Neural progenitor cell (in vitro differentiated cells): ENCODE results near the gene TRIOBP. TPM values are rescaled to one million over a fixed set of nuclear protein-coding genes. Genes with fewer than 3 reads are reported as not detected.

ENCODE experiments used
- DNase-seq: peaks from one replicate; pipeline ENCODE4 v3.0.0-alpha.2; 2016; ENCODE audit warnings: low spot score
- H2AFZ ChIP-seq: fragments of 200-600 bp; sonication (generic); replicated peaks from 2 replicates; pipeline ENCODE4 v1.6.1; 2016; ENCODE audit warnings: antibody characterized with exemption
- H3F3A ChIP-seq: fragments of 200-600 bp; sonication (generic); 2 replicates; pipeline ENCODE4 v1.6.1; 2016; ENCODE audit warnings: antibody characterized with exemption, low read depth
- H3K27ac ChIP-seq: fragments of 200-600 bp; sonication (generic); 2 replicates; pipeline ENCODE4 v1.5.1; 2016; ENCODE audit warnings: mild to moderate bottlenecking
- H3K27me3 ChIP-seq: fragments of 200-600 bp; sonication (generic); 2 replicates; pipeline ENCODE4 v1.6.1; 2016; ENCODE audit warnings: mild to moderate bottlenecking, moderate library complexity
- H3K36me3 ChIP-seq: fragments of 200-600 bp; sonication (generic); 2 replicates; pipeline ENCODE4 v1.5.1; 2016
- H3K4me1 ChIP-seq: fragments of 200-600 bp; sonication (generic); 2 replicates; pipeline ENCODE4 v1.6.1; 2016; ENCODE audit warnings: mixed run types
- H3K4me2 ChIP-seq: fragments of 200-600 bp; sonication (generic); 2 replicates; pipeline ENCODE4 v1.6.1; 2016
- H3K4me3 ChIP-seq: fragments of 200-600 bp; sonication (generic); 2 replicates; pipeline ENCODE4 v1.5.1; 2016
- H3K79me2 ChIP-seq: fragments of 200-600 bp; sonication (generic); 2 replicates; pipeline ENCODE4 v1.6.1; 2016; ENCODE audit warnings: low read depth
- H3K9ac ChIP-seq: fragments of 200-600 bp; sonication (generic); 2 replicates; pipeline ENCODE4 v1.6.1; 2016
- H3K9me3 ChIP-seq: fragments of 200-600 bp; sonication (generic); 2 replicates; pipeline ENCODE4 v1.5.1; 2016; ENCODE audit warnings: low read depth
- H4K20me1 ChIP-seq: fragments of 200-600 bp; sonication (generic); 2 replicates; pipeline ENCODE4 v1.6.1; 2016; ENCODE audit warnings: low read depth
- H3K27ac Mint-ChIP-seq: 3 replicates; pipeline ENCODE4 v1.8.0; 2021; ENCODE audit warnings: mixed read lengths
- H3K27me3 Mint-ChIP-seq: 2 replicates; pipeline ENCODE4 v1.8.0; 2022; ENCODE audit warnings: low read depth, mild to moderate bottlenecking, inconsistent platforms, moderate library complexity, mixed read lengths; ENCODE audit not compliant: insufficient read depth
- H3K36me3 Mint-ChIP-seq: 3 replicates; pipeline ENCODE4 v1.8.0; 2021; ENCODE audit warnings: mixed read lengths
- H3K4me1 Mint-ChIP-seq: 3 replicates; pipeline ENCODE4 v1.8.0; 2021; ENCODE audit warnings: mixed read lengths
- H3K4me3 Mint-ChIP-seq: 3 replicates; pipeline ENCODE4 v1.8.0; 2021; ENCODE audit warnings: mild to moderate bottlenecking, moderate library complexity, mixed read lengths
- H3K9me3 Mint-ChIP-seq: 3 replicates; pipeline ENCODE4 v1.8.0; 2020; ENCODE audit warnings: mixed read lengths
- EZH2 ChIP-seq: fragments of 200-600 bp; sonication (generic); IDR thresholded peaks from 2 replicates; pipeline ENCODE4 v1.6.1; 2017; ENCODE audit warnings: antibody characterized with exemption, mild to moderate bottlenecking, moderate library complexity
- EZH2phosphoT487 ChIP-seq: fragments of 200-600 bp; sonication (generic); IDR thresholded peaks from 2 replicates; pipeline ENCODE4 v1.6.1; 2017; ENCODE audit warnings: antibody characterized with exemption
- total RNA-seq: library from RNA; depleted of rRNA; stranded (reverse); fragments of >200 nt; gene quantifications from 2 replicates; pipeline ENCODE4 v1.2.3, GENCODE V29; 2015; ENCODE audit warnings: low replicate concordance
- TF ChIP-seq, protein P1 (sequence below): fragments of 200-600 bp; sonication (generic); IDR thresholded peaks from 2 replicates; pipeline ENCODE4 v1.5.1; 2017; ENCODE audit warnings: antibody characterized with exemption, mild to moderate bottlenecking

The TRIOBP gene, protein sequence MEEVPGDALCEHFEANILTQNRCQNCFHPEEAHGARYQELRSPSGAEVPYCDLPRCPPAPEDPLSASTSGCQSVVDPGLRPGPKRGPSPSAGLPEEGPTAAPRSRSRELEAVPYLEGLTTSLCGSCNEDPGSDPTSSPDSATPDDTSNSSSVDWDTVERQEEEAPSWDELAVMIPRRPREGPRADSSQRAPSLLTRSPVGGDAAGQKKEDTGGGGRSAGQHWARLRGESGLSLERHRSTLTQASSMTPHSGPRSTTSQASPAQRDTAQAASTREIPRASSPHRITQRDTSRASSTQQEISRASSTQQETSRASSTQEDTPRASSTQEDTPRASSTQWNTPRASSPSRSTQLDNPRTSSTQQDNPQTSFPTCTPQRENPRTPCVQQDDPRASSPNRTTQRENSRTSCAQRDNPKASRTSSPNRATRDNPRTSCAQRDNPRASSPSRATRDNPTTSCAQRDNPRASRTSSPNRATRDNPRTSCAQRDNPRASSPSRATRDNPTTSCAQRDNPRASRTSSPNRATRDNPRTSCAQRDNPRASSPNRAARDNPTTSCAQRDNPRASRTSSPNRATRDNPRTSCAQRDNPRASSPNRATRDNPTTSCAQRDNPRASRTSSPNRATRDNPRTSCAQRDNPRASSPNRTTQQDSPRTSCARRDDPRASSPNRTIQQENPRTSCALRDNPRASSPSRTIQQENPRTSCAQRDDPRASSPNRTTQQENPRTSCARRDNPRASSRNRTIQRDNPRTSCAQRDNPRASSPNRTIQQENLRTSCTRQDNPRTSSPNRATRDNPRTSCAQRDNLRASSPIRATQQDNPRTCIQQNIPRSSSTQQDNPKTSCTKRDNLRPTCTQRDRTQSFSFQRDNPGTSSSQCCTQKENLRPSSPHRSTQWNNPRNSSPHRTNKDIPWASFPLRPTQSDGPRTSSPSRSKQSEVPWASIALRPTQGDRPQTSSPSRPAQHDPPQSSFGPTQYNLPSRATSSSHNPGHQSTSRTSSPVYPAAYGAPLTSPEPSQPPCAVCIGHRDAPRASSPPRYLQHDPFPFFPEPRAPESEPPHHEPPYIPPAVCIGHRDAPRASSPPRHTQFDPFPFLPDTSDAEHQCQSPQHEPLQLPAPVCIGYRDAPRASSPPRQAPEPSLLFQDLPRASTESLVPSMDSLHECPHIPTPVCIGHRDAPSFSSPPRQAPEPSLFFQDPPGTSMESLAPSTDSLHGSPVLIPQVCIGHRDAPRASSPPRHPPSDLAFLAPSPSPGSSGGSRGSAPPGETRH (N-terminal part only)
- total RNA-seq = 25.2 and 51.0 TPM in 2 replicates

GRCh38 chr22:37696657-37697537 is at the start of gene TRIOBP:
TSS of gene TRIOBP (plus strand) at chr22:37697048. CDS start at chr22:37701366, 4,318 bp downstream.
- Histone ChIP-seq H3K4me2 (peak within 1 kb of the TSS; percentile 79), H4K20me1 (no peaks in the 10 kb centered on the region), H3K9me3 (no peaks in the 10 kb centered on the region), H3K27me3 (no peaks in the 10 kb centered on the region), H3F3A (peaks cover 21% of the 10 kb centered on the region), H3K27ac (no peak within 1 kb of the TSS), H3K4me3 (peak within 1 kb of the TSS; percentile 49), H3K36me3 (no peaks in the 10 kb centered on the region), H3K79me2 (no peaks in the 10 kb centered on the region), H2AFZ (peak within 1 kb of the TSS; percentile 17), H3K4me1 (peaks cover 4% of the 10 kb centered on the region), H3K9ac (no peak within 1 kb of the TSS)
- TF ChIP-seq EZH2 = no peak
- no peak for TF ChIP-seq EZH2phosphoT487
- TF ChIP-seq, protein P1, sequence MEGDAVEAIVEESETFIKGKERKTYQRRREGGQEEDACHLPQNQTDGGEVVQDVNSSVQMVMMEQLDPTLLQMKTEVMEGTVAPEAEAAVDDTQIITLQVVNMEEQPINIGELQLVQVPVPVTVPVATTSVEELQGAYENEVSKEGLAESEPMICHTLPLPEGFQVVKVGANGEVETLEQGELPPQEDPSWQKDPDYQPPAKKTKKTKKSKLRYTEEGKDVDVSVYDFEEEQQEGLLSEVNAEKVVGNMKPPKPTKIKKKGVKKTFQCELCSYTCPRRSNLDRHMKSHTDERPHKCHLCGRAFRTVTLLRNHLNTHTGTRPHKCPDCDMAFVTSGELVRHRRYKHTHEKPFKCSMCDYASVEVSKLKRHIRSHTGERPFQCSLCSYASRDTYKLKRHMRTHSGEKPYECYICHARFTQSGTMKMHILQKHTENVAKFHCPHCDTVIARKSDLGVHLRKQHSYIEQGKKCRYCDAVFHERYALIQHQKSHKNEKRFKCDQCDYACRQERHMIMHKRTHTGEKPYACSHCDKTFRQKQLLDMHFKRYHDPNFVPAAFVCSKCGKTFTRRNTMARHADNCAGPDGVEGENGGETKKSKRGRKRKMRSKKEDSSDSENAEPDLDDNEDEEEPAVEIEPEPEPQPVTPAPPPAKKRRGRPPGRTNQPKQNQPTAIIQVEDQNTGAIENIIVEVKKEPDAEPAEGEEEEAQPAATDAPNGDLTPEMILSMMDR = peak; percentile 58
- peak within 1 kb of the TSS; percentile 91 for H3K4me3 Mint-ChIP-seq
- H3K4me1 Mint-ChIP-seq = peaks cover 14% of the 10 kb centered on the region
- peak; percentile 98 for DNase-seq
- peak within 1 kb of the TSS; percentile 76 for H3K27ac Mint-ChIP-seq
- H3K27me3 Mint-ChIP-seq = peaks cover 5% of the 10 kb centered on the region
- peaks cover 12% of the 10 kb centered on the region for H3K36me3 Mint-ChIP-seq
- no peaks in the 10 kb centered on the region for H3K9me3 Mint-ChIP-seq

DNA sequence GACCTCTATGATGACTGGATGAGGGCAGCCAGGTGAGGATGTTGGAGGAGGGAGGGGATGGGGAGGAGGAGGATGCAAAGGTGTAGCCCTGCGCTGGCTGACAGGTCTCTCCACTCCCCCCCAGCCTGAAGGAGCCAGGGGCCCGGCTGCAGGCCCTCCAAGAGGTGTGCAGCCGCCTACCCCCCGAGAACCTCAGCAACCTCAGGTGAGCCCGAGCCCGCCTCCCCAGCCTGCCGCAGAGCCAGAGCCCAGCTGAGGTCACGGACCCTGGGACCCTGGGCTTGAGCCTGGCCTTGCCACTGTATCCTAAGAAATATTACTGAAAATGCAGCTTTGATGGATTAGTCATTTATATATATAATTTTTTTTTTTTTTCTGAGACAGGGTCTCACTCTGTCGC is 49.5 kb upstream of the TRIOBP start:
- no peak overlapping the region for H3K27ac Mint-ChIP-seq
- peaks cover 2% of the 10 kb centered on the region for H3K27me3 Mint-ChIP-seq
- peaks cover 2% of the 10 kb centered on the region for H3K36me3 Mint-ChIP-seq

More for the DNA sequence above, 49.5 kb upstream of the TRIOBP start:
- Histone ChIP-seq H3K4me2 (no peak overlapping the region), H3K9me3 (no peaks in the 10 kb centered on the region), H3K36me3 (no peaks in the 10 kb centered on the region), H3K9ac (no peak overlapping the region), H3K27ac (no peak overlapping the region), H2AFZ (no peak overlapping the region), H3K4me1 (no peaks in the 10 kb centered on the region), H3K79me2 (no peaks in the 10 kb centered on the region), H4K20me1 (peaks cover 4% of the 10 kb centered on the region), H3F3A (no peaks in the 10 kb centered on the region), H3K4me3 (no peak overlapping the region), H3K27me3 (no peaks in the 10 kb centered on the region)
- H3K4me1 Mint-ChIP-seq = peaks cover 2% of the 10 kb centered on the region
- no peak for TF ChIP-seq EZH2phosphoT487
- no peak for TF ChIP-seq EZH2
- TF ChIP-seq, protein P1 = no peak
- DNase-seq = no peak
- no peak overlapping the region for H3K4me3 Mint-ChIP-seq
- H3K9me3 Mint-ChIP-seq = no peaks in the 10 kb centered on the region
